GM12864 (cell line): ENCODE results near the gene CSRP3.

Experiments used
- DNase-seq: peaks from one replicate; pipeline ENCODE4 v3.0.0-alpha.2; 2011; ENCODE audit warnings: low read depth
- H3K4me3 ChIP-seq: 2 replicates; pipeline ENCODE4 v1.5.1; 2011; ENCODE audit warnings: mild to moderate bottlenecking, low read depth, low read length, control low read depth
- CTCF ChIP-seq: IDR thresholded peaks from 2 replicates; pipeline ENCODE4 v1.5.1; 2011; ENCODE audit warnings: low read depth, mild to moderate bottlenecking, moderate library complexity, low read length, control low read depth, inconsistent platforms; ENCODE audit errors: missing control alignments

CSRP3 gene

DNA sequence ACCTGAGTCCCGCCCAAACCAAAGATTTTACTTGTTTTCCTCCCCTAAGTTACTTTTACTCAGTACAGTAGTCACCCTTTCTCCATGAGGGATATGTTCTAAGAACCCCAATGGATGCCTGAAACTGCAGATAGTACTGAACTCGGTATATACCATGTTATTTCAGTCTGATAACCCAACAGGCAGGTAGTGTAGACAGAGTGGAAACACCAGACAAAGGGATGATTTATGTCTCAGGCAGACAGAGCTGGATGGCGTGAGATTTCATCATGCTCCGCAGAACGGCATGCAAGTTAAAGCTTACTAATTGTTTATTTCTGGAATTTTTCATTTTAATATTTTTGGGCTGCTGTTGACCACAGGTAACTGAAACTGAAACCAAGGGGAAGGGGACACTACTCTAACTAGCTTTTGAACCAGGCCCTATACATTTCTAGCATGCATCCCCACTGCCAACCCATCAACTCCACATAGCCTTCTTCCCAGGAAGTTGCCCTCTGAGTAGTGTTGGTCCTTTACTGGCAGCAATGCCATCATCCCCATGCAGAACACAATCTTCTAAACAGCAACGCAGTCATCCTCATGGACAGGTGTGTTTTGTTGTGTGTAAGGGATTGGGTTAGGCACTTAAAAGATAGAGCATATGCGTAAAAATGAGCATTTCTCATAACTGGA is 27.7 kb downstream of the CSRP3 start:
- TF ChIP-seq CTCF = no peak
- H3K4me3 ChIP-seq = no peak overlapping the region
- DNase-seq = no peak

- TF ChIP-seq CTCF = no peak
- DNase-seq = no peak
- no peak overlapping the region for H3K4me3 ChIP-seq
Observed at GRCh38 chr11:19173004-19173689, 28.6 kb downstream of the CSRP3 start.

DNA sequence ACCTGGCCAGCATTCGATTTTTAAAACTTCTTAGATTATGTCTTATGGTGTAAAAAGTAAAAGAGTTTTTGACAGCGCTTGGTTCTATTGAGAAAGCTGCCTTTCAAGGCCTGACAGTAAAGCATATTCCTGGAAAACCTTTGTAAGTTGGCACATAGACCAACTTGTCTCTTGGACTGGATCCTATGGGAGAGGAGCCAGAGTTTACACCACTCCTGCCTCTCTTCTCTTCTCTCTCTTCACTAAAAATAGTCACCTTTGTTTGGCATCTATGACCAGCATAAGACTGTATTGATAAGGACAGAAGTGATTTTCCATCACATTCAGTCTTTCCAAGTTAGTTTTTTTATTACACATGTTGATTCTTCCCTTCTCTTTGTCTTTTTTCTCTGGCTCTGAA is 33.7 kb downstream of the CSRP3 start:
- no peak overlapping the region for H3K4me3 ChIP-seq
- TF ChIP-seq CTCF = no peak
- DNase-seq = no peak

DNA sequence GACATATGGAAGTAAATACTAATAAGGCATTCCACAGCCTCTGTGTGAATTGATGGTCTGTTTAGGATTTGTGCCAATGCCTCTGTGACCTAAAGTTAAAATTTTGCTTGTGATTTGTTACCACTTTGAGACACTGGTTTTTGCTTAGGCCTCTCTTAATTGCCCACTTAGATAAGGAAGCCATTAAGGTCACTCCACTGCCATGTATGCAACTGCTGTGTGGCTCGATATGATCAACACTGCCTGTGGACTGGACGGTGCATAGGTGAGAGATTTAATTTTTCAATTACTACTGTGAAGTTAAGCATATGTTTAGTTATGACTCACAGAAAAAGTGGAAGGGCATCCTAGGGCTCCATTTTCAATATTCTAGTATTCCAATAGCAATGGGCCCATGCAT is 36.9 kb downstream of the CSRP3 start:
- TF ChIP-seq CTCF = no peak
- no peak for DNase-seq
- no peak overlapping the region for H3K4me3 ChIP-seq

DNA sequence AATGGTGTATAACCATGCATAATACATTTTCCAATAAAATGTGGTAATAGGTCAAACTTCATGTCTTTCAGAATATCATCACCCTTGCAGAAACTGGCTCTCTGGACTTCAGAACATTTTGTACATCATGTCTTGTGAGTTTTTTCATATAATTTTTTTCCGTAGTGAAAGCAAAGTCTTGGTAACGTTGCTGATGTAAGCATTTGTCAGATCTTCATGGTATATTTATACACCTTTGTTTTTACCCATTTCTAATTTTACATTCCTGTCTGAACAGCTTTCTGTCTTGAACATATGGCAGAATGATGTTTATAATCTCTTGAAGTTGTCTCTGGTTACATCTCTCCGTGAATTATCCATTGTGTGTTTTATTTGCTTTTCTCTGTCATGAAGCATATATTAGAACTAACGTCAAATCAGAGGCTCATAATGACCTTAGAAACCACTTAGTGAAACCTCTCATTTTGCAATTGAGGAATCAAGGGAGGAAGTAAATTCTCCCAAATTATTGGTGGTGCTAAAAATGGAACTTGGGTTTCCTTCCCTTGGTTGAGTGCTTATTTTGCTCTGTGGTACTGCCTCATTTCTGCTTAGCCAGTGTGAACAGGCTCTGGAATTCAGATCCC is 37.4 kb downstream of the CSRP3 start:
- no peak for DNase-seq
- no peak for TF ChIP-seq CTCF
- H3K4me3 ChIP-seq = no peak overlapping the region

DNA sequence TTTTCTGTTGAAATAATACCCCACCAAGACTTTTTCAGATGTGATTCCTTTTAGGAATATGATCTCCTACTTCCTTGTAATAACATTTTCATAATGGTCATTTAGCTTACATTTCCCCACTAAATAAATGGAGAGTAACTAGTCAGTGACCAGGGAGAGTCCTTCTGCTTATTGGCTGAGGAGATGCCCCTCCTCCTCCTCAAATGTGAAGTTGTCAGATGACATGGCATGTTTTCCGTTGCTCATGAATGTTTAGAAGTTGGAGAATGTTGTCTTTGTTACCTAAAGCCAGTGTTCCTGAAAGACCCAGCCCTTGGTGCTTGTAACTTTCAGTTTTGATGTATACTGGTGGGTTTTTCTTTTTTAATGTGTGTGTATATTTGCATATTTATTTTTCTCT is 38.2 kb downstream of the CSRP3 start:
- H3K4me3 ChIP-seq = no peak overlapping the region
- TF ChIP-seq CTCF = no peak
- DNase-seq = no peak
